ENCODE measurements around the gene FIP1L1.

The FIP1L1 gene

GRCh38 chr4:53477038-53477565 lies 99.7 kb downstream of the FIP1L1 start:
- no peak for DNase-seq

DNA sequence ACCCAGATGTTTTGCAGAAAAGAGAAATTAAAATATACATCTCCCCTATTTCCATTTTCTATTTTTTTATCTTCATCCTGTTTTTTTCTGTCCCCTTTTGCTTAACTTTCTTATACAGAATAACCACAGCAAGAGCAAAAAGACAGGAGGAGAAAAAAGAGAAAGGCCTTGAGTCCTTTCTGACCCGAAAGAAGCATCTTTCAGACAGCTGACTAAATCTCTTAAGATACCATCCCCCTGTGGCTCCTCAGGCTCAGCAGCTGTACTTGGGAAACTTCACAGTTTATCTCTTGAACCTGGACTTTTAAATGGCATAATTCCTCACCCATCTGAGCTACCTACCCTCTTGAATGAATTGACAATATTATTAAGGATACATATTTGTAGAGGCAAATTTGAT lies 100.2 kb downstream of the FIP1L1 start:
- no peak for DNase-seq

DNA sequence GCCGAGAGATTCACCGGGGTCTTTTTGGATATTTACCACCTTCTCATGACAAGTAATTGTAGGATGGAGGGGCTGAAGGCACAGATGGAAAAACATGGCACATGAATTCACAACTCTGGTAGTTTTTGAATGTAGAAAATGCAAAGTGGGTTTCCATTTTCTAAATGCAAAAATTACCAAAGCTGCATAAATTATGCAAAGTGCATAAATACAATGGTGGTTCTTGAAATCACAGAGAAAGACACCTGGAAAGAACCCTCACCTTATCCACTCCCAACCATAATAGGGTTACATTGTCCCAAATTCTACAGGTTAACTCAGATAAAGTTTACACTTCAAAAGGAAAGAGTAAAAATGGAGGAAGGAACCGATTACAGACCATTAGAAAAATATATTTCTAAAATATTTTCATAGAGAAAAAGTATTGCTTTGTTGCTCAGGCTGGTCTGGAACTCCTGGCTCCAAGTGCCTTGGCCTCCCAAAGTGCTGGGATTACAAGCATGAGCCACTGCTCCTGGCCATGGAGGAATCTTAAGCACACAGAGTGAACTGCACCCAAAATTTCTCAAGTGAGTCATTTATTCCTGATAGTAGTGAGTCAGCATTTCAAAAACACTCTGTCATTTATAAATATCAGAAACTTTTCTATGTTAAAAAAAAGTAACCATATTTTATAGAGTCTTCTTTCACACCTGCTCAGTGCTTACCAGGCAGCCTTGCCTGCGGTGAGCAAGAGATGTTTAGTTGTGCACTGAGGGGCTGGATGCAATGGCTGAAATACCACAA lies 101.4 kb downstream of the FIP1L1 start:
- DNase-seq, result no peak

DNA sequence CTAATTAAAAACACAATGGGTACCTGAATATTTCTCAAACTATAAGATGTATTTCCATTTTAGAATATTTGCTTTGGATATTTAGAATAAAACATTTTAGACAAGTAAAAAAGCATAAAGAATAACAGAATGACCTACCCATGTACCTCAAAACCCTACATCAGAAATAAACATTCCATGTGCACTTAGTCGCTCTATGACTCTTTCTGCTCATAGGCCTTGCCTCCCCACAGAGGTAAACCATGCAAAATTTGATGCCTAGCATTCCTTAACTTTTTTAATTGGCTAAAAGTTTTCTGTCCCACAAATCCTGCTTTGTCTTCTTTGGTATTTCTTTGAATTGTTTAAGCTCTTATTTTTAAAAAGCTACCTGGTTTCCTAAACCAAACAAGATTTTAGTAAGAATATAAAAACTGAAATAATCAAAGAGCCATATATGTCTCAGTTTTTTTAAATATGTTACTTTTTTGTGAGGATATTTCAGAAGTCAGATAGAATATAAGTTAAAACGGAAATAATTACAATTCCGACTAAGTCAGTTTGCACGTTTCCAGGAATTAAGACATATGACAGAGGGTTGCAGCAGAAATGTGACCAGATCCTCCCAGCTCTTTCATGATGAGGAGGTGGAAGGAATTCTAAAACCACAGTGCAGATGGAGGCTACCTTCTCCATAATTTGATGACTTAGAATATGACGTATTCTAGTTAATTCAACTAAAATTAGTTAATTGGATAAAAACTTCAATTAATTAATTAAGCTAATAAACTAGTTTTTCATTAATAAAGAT lies 102.5 kb downstream of the FIP1L1 start:
- DNase-seq, result no peak

DNA sequence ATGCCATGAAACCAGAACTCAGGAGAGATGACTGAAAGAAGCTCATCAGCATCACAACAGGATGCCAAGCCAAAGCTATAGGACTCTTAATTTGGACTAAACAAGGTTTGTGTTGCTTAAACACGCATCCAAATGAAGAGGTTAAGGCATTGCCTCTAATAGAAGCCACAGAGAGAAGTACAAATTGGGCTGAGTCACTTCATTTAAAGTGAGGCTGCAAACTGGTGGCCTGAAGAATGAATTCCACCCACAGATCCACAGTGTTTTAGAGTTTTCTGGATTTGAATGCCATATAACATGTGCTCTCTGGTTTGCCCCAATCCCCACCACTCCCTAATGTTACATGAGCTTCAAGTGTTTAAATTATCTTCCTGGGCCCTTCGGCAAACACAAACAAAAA lies 103.5 kb downstream of the FIP1L1 start:
- no peak for DNase-seq

DNA sequence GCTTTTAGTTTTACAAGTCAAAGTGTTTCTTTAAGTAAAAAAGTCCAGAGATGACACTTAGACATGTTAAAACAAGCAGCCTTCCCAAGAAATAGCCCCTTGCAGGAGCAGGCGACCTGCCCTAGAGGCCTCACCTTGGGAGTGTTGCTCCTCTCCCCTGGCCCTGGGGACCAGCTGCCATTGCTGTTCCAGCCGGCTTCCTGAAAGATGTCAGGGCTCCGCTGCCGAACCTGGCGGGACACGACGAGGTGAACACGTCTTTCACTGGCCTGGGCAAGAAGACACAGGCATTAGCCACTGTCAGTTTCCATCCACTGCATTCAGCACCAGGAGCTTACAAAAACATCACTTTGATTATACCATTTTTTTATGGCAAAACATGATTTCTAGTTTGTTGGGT lies 104.1 kb downstream of the FIP1L1 start:
- DNase-seq, result no peak

- no peak for DNase-seq
These were observed 105.8 kb downstream of the FIP1L1 start for GRCh38 chr4:53483250-53483649.

DNA sequence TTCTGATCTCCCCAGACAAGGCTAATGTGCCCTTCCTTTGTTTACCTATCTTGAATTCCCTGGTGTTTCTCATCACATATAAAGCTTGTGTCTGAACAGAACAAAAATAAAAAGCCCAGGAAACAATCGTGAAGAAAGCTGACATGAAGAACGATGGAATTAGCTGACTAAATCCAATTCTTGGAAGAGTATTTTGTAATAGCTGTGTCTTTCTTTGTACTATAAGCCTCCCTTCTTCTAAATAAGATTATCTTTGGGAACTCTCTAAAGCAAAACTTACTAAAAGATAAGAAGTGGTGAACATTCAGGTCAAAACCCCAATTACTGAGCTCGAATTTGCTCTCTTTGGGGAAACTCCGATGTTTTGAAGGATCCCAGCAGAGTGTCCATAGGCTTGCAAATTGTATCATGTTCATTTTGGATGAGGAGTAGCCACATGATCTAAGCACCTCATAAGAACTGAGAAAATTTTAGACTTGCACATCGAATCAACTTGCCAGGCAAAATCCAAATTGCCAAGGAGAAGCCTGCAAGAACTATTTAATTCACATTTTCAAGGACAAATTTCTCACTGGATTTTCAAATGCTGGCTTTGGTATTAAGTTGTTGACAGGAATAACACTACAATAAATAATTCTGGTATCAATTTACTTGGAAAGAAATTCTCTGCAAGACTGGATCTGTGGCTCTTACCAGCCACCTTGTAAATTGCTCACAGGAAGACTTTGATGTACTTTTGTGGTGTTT lies 107.6 kb downstream of the FIP1L1 start:
- DNase-seq, result no peak

GRCh38 chr4:53485658-53486040 lies 108.2 kb downstream of the FIP1L1 start:
- DNase-seq, result no peak

DNA sequence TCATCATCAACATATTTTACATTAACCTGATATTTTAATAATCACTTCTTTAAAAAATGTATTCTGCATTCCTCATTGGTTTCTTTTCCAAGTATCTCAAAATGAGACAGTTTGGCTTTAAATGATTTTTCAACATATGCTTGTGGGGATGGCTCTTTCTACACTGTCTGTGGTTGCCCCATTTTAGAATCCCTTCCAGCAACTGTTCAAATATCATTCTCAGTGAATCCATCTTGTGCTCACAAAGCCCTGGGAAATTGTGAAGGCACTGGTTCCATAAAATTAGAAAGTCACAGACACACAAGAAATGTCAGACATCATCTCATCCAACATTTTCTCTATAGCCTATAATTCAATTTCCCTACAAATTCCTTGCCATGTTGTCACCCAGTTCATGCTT lies 110.3 kb downstream of the FIP1L1 start:
- DNase-seq, result no peak

GRCh38 chr4:53489279-53489889 lies 111.9 kb downstream of the FIP1L1 start:
- DNase-seq, result no peak

DNA sequence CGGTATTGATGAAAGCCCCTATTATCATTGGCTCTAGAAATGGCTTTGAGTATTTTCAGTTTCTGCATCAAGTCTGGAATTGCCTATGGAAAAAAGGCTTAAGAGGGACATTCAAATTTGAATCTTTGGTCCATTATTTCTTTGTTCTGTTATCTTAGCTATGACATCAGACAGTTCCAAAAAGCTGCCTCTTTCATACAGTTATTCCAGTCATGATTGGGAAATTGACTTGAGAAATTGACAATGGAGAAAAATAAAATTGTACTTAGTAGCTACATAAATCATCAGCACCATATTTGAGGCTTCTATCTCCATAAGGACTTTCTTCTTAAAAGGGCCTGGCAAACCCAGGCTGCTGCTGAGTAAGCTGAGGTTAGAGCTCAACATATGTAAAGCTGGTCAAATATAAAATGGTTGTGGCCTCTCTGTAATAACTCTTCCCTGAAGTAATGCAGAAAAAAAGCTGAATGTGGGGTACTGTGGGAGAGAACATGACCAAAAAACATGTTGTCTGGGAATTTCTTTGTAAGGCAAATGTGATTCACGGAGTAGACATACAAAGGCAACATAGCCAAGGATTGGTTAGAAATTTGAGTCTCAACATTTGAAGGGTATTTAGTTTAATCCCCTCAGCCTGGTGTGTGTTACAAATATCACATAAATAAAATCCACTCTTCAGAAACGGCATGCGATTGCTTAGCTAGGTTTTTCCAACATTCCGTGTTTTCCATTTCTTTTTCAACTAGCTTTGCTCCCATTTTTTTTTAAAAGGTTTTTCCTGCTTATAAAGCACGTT lies 112.9 kb downstream of the FIP1L1 start:
- no peak for DNase-seq

DNA sequence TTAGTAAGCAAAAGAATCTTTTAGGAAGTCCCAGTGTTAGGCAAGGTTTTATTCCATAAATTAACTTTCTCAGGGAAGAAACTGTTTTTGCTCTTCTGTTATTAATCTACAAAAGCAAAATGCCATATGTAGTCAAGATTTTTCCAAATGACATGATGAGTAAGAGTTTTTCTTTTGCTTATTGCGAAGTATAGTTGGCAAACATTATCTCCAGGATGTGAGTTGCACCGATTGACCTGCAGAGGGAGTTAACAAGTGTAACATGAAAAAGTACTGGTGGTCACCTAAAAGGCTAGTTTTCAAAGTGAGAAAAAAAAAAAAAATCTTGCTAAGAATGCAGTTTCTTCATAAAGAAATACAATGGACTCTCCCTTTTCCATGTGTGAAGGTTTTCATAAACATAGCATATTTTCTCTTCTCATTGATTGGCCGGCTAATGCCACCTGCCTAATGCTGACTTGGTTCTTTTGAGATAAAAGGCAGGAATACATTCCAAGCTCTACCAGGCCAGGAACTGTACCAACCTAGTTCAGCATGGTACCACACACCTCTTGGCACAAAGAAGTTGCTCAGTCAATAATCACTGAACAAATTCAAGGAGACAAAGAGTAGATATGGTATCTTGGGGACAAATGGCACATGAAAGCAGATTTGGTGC lies 113.7 kb downstream of the FIP1L1 start:
- no peak for DNase-seq

GRCh38 chr4:53494851-53495250 lies 117.4 kb downstream of the FIP1L1 start:
- no peak for DNase-seq

DNA sequence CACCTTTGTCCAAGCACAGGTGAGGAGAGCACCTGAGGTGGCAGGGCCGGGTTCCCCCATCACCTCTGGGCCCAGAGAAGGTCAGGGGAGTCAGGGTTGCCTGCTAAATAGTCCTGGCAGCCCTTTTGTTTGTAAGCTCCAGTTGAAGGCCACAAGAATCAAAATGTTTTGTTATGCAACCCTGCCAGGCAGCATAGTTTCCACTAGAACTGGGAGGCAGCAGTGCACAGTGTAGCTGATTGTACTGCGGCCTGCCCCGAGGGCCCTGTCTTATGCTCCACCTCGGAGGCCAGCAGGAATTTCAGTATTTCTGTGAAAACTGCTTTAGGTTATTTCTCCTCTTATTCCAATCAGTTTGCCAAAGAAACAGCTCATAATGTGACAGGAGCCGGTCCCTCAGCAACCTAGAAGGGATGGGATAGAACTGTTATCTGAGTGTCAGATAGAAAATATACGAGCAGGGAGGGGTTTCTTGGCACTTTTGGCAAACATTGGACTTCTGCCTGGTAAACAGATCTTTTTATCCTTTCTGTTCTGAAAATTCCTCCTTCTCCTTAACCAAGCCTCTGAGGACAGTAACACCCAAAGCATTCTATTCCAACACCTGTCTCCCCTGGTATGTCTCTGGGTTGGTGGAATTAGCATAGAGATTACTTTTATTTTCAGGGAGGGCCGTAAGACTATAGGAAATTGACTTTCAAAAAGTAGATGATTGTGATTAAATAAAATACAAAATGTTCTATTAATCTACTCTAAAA lies 120.2 kb downstream of the FIP1L1 start:
- DNase-seq, result no peak

- no peak for DNase-seq
These were observed 121.3 kb downstream of the FIP1L1 start for GRCh38 chr4:53498706-53499105.

GRCh38 chr4:53499791-53500190 lies 122.3 kb downstream of the FIP1L1 start:
- DNase-seq, result no peak

GRCh38 chr4:53500546-53500945 lies 123.1 kb downstream of the FIP1L1 start:
- DNase-seq, result no peak

- DNase-seq, result no peak
These were observed 124.1 kb downstream of the FIP1L1 start for GRCh38 chr4:53501561-53501960.

- no peak for DNase-seq
These were observed 124.7 kb downstream of the FIP1L1 start for GRCh38 chr4:53502094-53502493.

DNA sequence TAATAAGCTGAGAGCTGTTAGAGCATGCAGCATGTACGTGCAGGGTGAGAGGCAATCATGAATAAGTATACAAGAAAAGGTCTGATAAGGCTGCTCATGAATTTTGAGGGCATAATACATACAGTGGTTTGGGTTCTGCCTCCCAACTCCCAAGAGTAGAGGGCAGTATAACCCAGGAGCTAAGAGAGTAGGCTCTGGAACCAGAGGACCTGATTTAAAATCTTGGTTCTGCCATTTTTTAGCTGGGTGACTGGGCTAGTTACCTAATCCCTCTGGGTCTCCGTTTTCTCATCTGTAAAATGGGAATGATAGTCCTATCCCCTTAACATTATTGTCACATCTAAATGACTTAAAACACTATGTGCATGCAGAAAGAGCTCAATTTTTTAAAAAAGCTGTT lies 128.5 kb downstream of the FIP1L1 start:
- DNase-seq, result no peak

Data from activated gamma-delta T cell treated with Interleukin-2 at 50 U/mL for 16 hours (primary cell).